ENCODE results near the gene DLEU7.
A peak's percentile ranks its signal among the peaks of the same experiment; 100 is the strongest.

The DLEU7 gene

GRCh38 chr13:50843257-50844083 is at the start of gene DLEU7:
Gene DLEU7, minus strand, starts transcription at chr13:50843692. Its CDS starts 46 bp downstream, at chr13:50843646.
- DNase-seq, result no peak

GRCh38 chr13:50892210-50892944 is 48.9 kb upstream of the DLEU7 start:
- DNase-seq, result no peak

- DNase-seq, result peak; percentile 27
Observed at GRCh38 chr13:50891206-50891605, 47.7 kb upstream of the DLEU7 start.

- DNase-seq, result no peak
Observed at GRCh38 chr13:50889317-50889716, 45.8 kb upstream of the DLEU7 start.

GRCh38 chr13:50888362-50888761 is 44.9 kb upstream of the DLEU7 start:
- no peak for DNase-seq

GRCh38 chr13:50887151-50887550 is 43.7 kb upstream of the DLEU7 start:
- DNase-seq, result no peak

GRCh38 chr13:50884265-50884664 is 40.8 kb upstream of the DLEU7 start:
- DNase-seq, result no peak

GRCh38 chr13:50883728-50884127 is 40.2 kb upstream of the DLEU7 start:
- no peak for DNase-seq

- DNase-seq, result no peak
Observed at GRCh38 chr13:50882816-50883435, 39.4 kb upstream of the DLEU7 start.

- DNase-seq, result no peak
Observed at GRCh38 chr13:50873991-50874390, 30.5 kb upstream of the DLEU7 start.

GRCh38 chr13:50873467-50873866 is 30.0 kb upstream of the DLEU7 start:
- no peak for DNase-seq

GRCh38 chr13:50871405-50871804 is 27.9 kb upstream of the DLEU7 start:
- no peak for DNase-seq

GRCh38 chr13:50867637-50867945 is 24.1 kb upstream of the DLEU7 start:
- DNase-seq, result no peak

GRCh38 chr13:50866817-50867636 is 23.5 kb upstream of the DLEU7 start:
- DNase-seq, result no peak

GRCh38 chr13:50864492-50864891 is 21.0 kb upstream of the DLEU7 start:
- DNase-seq, result no peak

GRCh38 chr13:50855681-50856080 is 12.2 kb upstream of the DLEU7 start:
- DNase-seq, result no peak

GRCh38 chr13:50850445-50850844 is 7.0 kb upstream of the DLEU7 start:
- DNase-seq, result no peak

GRCh38 chr13:50847501-50847900 is 4.0 kb upstream of the DLEU7 start:
- no peak for DNase-seq

- no peak for DNase-seq
Observed at GRCh38 chr13:50846861-50847475, 3.5 kb upstream of the DLEU7 start.

- no peak for DNase-seq
Observed at GRCh38 chr13:50845211-50845610, 1.7 kb upstream of the DLEU7 start.

- no peak for DNase-seq
Observed at GRCh38 chr13:50844084-50844875, 788 bp upstream of the DLEU7 start.

- DNase-seq, result no peak
Observed at GRCh38 chr13:50842990-50843256, 569 bp downstream of the DLEU7 start.
